ENCODE results near the gene PDGFC. TPM values are rescaled to one million over a fixed set of nuclear protein-coding genes. Genes with fewer than 3 reads are reported as not detected.
A peak's percentile ranks its signal among the peaks of the same experiment; 100 is the strongest.

Gene PDGFC
- polyA plus RNA-seq, 3 donors, result 2.5 to 5.0 (median 4.9) TPM

GRCh38 chr4:156729416-156729815 lies 242.2 kb downstream of the PDGFC start:
- Histone ChIP-seq H3K27me3 (ENCODE audit: control insufficient read depth in 2 of 2, insufficient read depth in 2 of 2, low read length in 2 of 2) (no peaks in the 10 kb centered on the region), H3K9ac (ENCODE audit: insufficient read depth, low read length, poor library complexity, severe bottlenecking) (no peak overlapping the region), H3K9me3 (replicated peaks in 1 of 2; ENCODE audit: control insufficient read depth in 1 of 2, insufficient read depth in 1 of 2, low read length in 2 of 2) (peaks cover 18% of the 10 kb centered on the region in 2 donors), H4K20me1 (ENCODE audit: insufficient read depth, low read length) (no peaks in the 10 kb centered on the region), H3K4me2 (replicated peaks; ENCODE audit: extremely low read depth, low read length, poor library complexity, severe bottlenecking) (no peak overlapping the region), H3K4me3 (replicated peaks in 1 of 3; ENCODE audit: low read depth in 2 of 3, low read length in 3 of 3) (no peak overlapping the region), H3K4me1 (ENCODE audit: control insufficient read depth in 1 of 2, insufficient read depth in 2 of 2, low read length in 2 of 2) (no peaks in the 10 kb centered on the region), H3K79me2 (ENCODE audit: insufficient read depth, low read length) (no peaks in the 10 kb centered on the region), H3K27ac (ENCODE audit: low read depth in 1 of 2, low read length in 2 of 2) (no peak overlapping the region), H2AFZ (ENCODE audit: insufficient read depth, low read depth, low read length, poor library complexity, severe bottlenecking) (no peak overlapping the region), H3K36me3 (replicated peaks in 1 of 2; ENCODE audit: control insufficient read depth in 1 of 2, insufficient read depth in 2 of 2, low read length in 2 of 2) (no peaks in the 10 kb centered on the region)
- H3K36me3 Mint-ChIP-seq, result no peaks in the 10 kb centered on the region
- H3K4me1 Mint-ChIP-seq, result no peaks in the 10 kb centered on the region
- H3K4me3 Mint-ChIP-seq, result no peak overlapping the region
- TF ChIP-seq, protein P1, sequence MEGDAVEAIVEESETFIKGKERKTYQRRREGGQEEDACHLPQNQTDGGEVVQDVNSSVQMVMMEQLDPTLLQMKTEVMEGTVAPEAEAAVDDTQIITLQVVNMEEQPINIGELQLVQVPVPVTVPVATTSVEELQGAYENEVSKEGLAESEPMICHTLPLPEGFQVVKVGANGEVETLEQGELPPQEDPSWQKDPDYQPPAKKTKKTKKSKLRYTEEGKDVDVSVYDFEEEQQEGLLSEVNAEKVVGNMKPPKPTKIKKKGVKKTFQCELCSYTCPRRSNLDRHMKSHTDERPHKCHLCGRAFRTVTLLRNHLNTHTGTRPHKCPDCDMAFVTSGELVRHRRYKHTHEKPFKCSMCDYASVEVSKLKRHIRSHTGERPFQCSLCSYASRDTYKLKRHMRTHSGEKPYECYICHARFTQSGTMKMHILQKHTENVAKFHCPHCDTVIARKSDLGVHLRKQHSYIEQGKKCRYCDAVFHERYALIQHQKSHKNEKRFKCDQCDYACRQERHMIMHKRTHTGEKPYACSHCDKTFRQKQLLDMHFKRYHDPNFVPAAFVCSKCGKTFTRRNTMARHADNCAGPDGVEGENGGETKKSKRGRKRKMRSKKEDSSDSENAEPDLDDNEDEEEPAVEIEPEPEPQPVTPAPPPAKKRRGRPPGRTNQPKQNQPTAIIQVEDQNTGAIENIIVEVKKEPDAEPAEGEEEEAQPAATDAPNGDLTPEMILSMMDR (IDR thresholded peaks at IDR 0.05), result no peak
- H3K9me3 Mint-ChIP-seq, result peaks cover 18 to 37% (median 31%) of the 10 kb centered on the region in 7 donors
- WGBS (ENCODE audit: insufficient coverage), result no CpG with 5 or more reads among the region's 4 CpGs
- peaks cover 0 to 1% (median 0%) of the 10 kb centered on the region in 3 donors for H3K27me3 Mint-ChIP-seq (ENCODE audit: low read depth in 3 of 3)
- intact Hi-C loops (cut with micrococcal nuclease), result no loop called here
- H3K27ac Mint-ChIP-seq, result no peak overlapping the region
- DNase-seq, result no peak

DNA sequence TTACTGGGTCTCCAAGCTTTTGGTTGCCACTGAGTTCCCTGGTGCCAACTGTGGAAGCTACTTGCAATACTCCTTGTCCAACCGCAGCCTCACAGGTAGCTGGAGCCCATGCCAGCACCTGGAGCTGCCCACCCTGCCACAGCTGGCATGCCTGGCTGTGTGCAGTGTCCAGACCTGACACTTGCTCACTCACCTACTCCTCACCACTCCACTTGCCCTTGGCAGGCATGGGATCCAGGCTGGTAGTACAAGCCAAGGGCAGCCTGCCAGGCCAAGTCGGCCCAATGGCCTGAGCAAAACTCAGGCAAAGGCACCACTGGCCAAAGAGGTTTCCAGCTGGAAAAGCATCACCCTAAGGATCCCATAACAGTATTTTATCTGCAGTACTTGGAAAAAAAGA lies 246.3 kb downstream of the PDGFC start:
- Mint-ChIP-seq H3K36me3 (no peaks in the 10 kb centered on the region), H3K4me3 (no peak overlapping the region), H3K4me1 (no peaks in the 10 kb centered on the region), H3K27me3 (ENCODE audit: low read depth in 3 of 3) (no peaks in the 10 kb centered on the region), H3K27ac (peak overlapping the region in 1 of 7 donors; percentile 19), H3K9me3 (peaks cover 3 to 12% (median 7%) of the 10 kb centered on the region in 7 donors)
- Histone ChIP-seq H4K20me1 (ENCODE audit: insufficient read depth, low read length) (no peaks in the 10 kb centered on the region), H3K27ac (ENCODE audit: low read depth in 1 of 2, low read length in 2 of 2) (no peak overlapping the region), H3K27me3 (ENCODE audit: control insufficient read depth in 2 of 2, insufficient read depth in 2 of 2, low read length in 2 of 2) (no peaks in the 10 kb centered on the region), H3K4me1 (ENCODE audit: control insufficient read depth in 1 of 2, insufficient read depth in 2 of 2, low read length in 2 of 2) (no peaks in the 10 kb centered on the region), H3K9ac (ENCODE audit: insufficient read depth, low read length, poor library complexity, severe bottlenecking) (no peak overlapping the region), H3K79me2 (ENCODE audit: insufficient read depth, low read length) (no peaks in the 10 kb centered on the region), H2AFZ (ENCODE audit: insufficient read depth, low read depth, low read length, poor library complexity, severe bottlenecking) (no peak overlapping the region), H3K4me2 (replicated peaks; ENCODE audit: extremely low read depth, low read length, poor library complexity, severe bottlenecking) (no peak overlapping the region), H3K4me3 (replicated peaks in 1 of 3; ENCODE audit: low read depth in 2 of 3, low read length in 3 of 3) (no peak overlapping the region), H3K36me3 (replicated peaks in 1 of 2; ENCODE audit: control insufficient read depth in 1 of 2, insufficient read depth in 2 of 2, low read length in 2 of 2) (no peaks in the 10 kb centered on the region), H3K9me3 (replicated peaks in 1 of 2; ENCODE audit: control insufficient read depth in 1 of 2, insufficient read depth in 1 of 2, low read length in 2 of 2) (peaks cover 7 to 19% of the 10 kb centered on the region in 2 donors)
- TF ChIP-seq, protein P1 (IDR thresholded peaks at IDR 0.05), result no peak
- 80% methylated on average over 1 of the region's 2 CpGs for WGBS (ENCODE audit: insufficient coverage)
- intact Hi-C loops (cut with micrococcal nuclease), result no loop called here
- DNase-seq, result no peak

Measured in CD14-positive monocyte (primary cell).